D341Med (cell line): ENCODE data around the gene HOXB5.
A peak's percentile ranks its signal among the peaks of the same experiment; 100 is the strongest.

ENCODE experiments used
- DNase-seq: peaks from one replicate; pipeline ENCODE4 v3.0.0; 2012; ENCODE audit warnings: low spot score

HOXB5 gene

DNA sequence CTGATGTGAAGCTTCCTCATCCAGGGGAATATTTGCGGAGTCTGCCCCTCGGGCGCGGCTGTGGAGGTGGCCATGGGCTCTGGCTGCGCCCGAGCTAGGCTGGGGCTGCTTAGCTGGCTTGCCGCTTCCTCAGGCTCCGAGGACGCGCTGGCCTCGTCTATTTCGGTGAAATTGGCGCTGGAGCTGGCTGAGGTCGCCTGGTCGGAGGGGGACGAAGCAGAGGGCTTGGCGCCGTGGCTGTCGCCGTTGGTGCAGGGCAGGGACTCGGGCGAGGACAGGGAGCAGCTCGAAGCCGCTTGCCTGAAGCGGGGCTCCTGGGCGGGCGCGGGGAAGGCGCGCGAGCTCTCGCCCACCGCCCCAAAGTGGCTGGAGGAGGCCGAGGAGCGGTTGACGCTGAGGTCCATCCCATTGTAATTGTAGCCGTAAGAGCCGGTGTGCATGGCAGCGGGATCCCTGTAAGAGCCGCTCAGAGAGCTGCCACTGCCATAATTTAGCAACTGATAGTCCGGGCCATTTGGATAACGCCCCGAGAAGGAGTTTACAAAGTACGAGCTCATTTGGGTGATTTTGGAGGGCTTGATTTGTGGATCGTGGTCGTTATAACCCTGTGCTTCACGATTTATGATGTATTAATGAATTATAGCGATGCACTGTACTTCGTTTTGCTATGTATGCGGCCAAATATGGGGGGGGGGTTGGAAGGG is at the start of gene HOXB5:
TSS of gene HOXB5 (minus strand) at position 654 of the 704 bp plus-strand sequence. CDS start at position 557, 97 bp downstream.
- DNase-seq, result no peak

DNA sequence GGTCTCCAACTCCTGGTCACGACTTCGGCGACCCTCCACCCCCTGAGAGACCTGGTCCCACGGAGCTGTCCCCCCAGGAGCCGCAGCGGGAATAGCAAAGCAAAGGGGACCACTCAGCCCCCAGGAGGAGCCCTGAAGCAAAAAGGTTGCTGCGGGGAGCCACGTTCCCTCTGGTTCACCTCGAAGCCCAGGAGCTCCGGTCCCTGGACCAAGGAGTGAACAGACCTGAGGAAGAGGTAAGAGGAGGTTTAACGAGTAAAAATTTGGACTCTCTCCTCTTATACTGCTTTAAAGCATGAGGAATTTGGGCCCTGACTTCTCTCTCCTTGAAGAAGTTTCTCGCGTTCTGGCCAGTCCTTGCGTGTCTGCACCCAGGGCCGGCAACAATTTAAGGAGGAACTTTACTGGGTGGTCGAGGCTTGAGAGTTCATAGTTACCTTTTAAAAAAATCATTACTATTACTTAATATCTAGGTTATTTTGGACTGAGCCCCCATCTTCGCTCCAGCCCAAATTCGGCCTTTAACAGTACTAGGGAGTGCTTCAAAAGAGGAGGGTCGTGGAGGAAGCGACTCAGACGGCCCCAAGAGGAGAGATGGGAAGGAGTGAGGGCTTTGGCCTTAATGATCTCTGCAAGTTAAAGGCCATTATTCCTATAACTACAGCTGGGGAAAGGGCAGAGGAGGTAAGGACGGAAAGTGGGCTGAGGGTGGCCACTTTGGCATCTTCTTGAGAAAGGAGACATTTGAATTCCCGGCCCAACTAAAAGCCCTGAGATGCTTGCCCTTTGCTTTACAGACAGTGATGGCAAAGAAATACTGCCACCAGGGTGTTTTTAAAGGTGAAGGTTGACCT is 49.5 kb upstream of the HOXB5 start:
- DNase-seq, result peak; percentile 29

DNA sequence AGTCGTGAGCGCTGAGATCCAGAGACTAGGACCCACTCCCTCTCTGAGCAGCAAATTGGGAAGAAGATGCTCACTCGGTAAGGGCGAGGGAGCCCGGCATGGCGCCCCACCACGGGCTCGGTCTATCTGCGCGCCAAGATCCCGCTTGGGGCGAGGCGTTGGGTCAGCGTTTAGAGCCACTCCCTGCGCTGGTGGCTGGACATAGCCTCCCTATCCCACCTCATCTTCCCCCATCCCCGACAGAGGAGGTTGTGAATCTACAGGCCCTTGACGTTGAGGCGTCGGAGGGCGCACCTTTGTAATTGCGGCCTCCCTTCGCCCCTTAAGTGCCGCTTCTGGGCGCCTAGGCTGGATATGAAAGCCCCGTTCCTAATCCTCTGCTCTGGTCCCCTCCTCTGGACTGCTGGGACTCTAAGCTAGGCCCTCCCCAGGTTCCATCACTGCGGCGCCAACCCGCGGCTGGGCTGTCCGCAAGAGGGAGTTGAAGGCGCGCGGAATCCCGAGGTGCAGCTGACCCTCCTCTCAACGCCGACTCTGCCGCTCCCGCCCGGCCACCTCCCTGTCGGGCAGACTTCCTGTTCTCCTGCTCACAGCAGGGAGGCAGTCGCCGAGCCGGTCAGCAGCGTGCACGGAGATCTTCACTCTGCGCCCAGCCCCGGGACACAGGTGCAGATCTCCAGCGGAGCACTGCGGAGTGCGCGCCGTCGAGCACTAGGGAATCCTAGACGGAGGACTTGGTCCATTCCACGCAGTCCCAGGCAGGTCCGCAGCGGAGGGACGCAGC is 48.7 kb upstream of the HOXB5 start:
- DNase-seq, result peak; percentile 53

DNA sequence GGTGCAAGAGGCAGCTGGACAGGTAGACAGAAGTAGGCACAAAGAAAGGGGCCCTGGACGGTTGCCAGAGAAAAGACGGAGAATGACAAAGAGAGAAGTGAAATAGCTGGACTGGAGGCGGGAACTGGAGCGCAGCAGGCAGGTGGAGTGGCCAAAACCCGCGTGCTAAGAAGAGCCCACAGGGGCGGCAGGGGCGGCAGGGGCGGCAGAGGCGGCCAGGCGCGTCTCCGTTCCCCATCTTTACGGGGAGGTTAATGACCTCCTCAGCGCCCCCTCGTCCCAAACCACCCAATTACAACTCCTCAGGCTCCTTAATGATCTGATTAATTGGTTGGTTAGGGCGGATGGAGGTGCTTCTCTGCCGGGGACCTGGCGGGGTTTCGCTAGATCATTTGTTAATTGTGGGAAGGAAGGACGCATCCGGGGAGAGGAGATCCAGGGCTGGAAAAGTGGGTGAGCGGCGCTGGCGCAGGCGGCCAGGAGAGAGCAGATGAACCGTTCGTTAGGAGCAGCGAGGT is 48.0 kb upstream of the HOXB5 start:
- peak; percentile 42 for DNase-seq

DNA sequence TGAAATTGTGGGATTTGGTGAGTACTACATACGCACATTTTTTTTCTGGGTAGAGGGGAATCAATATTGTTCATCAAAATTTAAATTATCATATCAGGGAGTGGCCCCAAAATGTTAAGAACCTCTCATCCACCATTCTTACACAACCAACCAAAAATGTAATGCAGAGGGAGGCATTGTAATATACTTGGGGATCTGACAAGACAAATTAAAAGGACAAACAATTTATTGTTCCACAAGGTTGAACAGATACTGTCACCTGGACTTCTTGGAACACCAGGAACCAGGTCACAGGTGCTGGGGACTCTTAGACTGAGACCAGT is 47.2 kb upstream of the HOXB5 start:
- DNase-seq, result no peak

DNA sequence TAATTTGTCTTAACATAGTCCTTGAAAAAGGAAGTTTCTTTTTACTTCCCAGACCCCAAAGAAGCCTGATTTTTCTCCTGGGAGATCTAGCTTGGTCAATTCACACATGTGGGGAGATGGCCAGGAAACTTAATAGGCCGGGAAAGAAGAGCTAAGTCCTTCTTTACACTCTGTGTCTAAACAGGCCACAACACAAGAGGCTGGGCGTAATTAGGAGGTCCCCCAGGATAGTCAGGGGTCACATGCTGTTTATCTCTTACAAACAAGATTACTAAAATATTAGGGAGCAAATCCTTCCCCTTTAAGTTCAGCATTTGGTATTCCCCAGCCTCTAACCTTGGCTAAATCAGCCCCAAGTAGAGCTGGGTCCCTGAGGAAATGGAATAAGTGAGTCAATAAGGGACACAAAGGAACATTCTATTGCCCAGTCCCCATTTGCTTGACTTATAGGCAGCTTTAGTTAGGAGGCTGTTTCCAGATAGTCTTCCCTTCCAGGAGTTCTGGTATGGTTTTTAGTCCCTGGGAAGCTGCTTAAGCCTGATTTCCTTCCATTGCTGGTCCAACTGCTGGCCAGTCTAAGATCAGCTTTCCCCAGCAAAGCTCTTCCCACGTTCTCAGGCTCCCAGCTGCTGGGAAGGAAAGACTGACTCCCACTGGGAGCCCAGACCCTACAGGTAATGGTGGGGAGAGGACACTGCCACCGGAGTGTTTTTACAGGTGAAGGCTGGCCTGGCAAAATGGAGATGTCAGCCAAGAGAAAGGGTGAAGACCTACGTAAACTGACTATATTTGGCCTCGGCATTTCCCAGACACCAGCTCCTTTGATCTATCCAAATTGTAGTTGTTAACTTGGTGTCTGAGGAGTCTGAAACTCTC is 46.6 kb upstream of the HOXB5 start:
- no peak for DNase-seq

DNA sequence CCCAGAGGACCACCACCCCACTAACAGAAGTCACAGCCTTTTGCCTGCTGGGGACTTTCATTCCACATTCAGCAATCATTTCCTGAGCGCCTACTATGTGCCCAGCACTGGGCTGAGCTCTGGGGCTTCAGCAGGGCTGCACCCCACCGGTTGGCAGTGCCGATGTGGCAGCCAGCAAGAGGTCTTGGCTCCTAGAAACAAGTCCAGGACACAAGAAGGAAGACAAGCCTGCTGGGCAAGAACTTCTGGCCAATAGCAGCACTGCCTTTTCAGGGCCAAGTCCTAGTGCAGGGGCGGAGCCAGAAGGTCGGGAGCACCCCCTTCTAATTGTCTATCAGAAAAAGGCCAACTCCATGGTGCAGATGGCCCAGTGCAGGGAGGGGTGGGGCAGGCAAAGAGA is 45.6 kb upstream of the HOXB5 start:
- DNase-seq, result no peak

DNA sequence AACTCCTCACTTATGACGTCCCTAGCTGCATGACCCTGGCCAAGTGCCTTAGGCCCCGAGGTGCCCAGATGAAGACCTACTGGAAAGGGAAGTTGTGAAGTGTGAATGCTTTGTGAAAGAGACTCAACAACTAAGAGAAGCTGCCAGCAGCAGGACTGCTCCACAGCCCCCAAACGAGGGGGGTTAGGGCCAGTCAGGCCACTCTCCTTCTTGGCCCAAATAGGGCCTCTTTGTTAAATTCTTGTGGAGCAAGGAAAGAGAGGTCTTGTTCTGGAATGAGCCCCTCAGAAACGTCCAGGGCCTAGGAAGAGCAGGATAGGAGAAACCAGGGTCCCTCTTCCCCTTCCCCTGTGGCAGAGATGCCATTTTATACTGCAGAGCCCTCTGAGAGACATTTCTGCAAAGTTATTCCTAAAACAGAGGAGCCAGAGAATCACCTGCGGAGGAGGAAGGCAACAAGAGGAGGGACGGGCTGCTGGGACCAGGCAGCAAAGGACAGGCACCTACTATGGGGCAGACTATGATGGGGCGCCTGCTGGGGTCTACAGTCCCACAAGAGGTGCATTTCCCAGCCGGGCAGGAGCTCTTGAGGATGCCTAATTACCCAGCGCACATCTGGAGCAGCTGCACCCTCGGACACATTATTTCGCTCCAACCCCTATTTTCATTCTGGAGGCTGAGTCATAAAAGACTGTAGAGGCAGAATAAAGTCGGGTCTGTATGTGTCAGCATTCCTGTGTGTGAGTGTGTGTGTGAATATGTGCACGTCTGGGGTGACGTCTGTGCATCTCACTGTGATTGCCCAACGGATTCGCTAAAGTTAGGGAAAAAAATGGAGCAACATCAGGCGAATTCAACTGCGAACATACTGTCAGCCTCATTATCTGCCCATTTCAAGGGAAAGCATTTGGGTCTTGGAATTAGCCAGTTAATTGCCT is 44.0 kb upstream of the HOXB5 start:
- no peak for DNase-seq

GRCh38 chr17:48636177-48637018 is 42.8 kb upstream of the HOXB5 start:
- DNase-seq, result peak; percentile 88

- DNase-seq, result no peak
Measured at GRCh38 chr17:48634493-48635208, 41.1 kb upstream of the HOXB5 start.

DNA sequence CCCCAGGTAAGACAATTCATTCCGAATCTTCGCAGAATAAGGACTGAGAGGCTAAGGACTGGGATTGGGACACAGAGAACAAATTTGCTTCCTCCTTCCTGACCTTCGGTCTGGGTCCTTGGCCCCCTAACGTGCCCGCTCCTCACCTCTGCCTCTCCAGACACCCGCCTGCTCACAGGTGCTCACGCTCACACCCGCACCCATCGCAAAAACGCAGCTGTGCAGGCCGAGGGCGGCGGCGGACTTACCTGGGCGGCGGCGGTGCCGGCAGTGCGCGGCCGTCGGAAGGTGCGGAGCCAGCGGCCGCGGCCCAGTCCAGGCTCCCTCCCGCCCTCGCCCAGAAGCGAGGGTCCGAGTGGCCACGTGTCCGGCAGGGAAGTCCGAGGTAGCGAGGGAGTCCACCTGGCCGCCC is 39.7 kb upstream of the HOXB5 start:
- DNase-seq, result no peak

- DNase-seq, result no peak
Measured at GRCh38 chr17:48632579-48633265, 39.1 kb upstream of the HOXB5 start.

- DNase-seq, result no peak
Measured at GRCh38 chr17:48631693-48632578, 38.4 kb upstream of the HOXB5 start.

DNA sequence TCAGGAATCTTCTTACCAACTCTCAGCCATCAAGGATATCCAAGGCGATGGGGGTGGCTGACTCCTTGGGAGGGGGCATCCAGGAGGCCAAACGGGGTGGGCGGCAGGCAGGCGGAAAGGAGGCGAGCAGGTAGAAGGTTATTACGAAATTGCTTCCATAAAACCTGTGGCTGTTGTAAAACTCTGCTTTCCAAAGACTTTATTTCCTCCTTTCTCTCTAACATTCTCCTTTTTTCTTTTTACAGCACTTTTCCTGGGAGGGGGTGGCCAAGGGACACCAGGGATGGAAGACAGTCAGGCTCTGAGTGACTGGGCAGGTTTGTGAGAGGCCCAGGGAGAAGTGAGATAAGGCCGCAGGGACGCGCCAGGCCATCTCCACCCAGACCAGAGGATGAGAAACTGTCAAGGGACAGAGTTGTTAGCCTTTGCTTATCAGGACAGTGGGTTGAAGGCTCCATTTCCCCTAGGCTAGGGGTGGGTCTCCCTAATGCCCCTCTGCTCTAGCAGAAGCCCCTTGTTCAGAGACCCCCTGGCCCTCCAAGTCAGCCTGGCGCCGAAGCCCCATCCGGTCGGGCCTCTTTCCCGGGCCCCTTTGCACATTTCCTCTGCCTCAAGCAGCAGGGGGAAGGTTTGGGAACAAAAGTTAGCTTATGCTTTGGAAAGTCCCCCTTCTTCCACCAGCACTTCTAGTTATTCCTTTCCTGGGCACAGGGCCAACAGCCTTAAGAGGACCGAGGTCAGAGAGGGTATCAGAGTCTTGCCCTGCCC is 37.5 kb upstream of the HOXB5 start:
- DNase-seq, result no peak

GRCh38 chr17:48630009-48630924 is 36.7 kb upstream of the HOXB5 start:
- no peak for DNase-seq
